HTERT RPE-1 (cell line): ENCODE measurements around the gene TSFM.

Experiments used
- in situ Hi-C: fragments of 300-500 bp; cut with MboI; formaldehyde crosslinking; loops from 4 replicates; pipeline ENCODE4 v1.14.3; 2020; ENCODE audit warnings: low sequenced_read_pairs

The TSFM gene

GRCh38 chr12:57777911-57778310, 4.7 kb upstream of the TSFM start:
- in situ Hi-C loops, result no loop called here

- in situ Hi-C loops, result no loop called here
Observed at GRCh38 chr12:57779736-57780135, 2.9 kb upstream of the TSFM start.

GRCh38 chr12:57780284-57780897, 2.2 kb upstream of the TSFM start:
- in situ Hi-C loops, result no loop called here

GRCh38 chr12:57781244-57781643, 1.3 kb upstream of the TSFM start:
- in situ Hi-C loops, result no loop called here

GRCh38 chr12:57781801-57782200, 786 bp upstream of the TSFM start:
- in situ Hi-C loops, result no loop called here

GRCh38 chr12:57782243-57782607, 362 bp upstream of the TSFM start:
- in situ Hi-C loops, result no loop called here

- in situ Hi-C loops, result no loop called here
Observed at GRCh38 chr12:57783466-57783801, 847 bp downstream of the TSFM start.

GRCh38 chr12:57783861-57784260, 1.3 kb downstream of the TSFM start:
- in situ Hi-C loops, result no loop called here

- in situ Hi-C loops, result no loop called here
Observed at GRCh38 chr12:57793920-57794319, 11.3 kb downstream of the TSFM start.

- in situ Hi-C loops, result no loop called here
Observed at GRCh38 chr12:57795354-57795753, 12.8 kb downstream of the TSFM start.

- in situ Hi-C loops, result no loop called here
Observed at GRCh38 chr12:57796996-57797395, 14.4 kb downstream of the TSFM start.

GRCh38 chr12:57797933-57798332, 15.3 kb downstream of the TSFM start:
- in situ Hi-C loops, result no loop called here

GRCh38 chr12:57800965-57801364, 18.4 kb downstream of the TSFM start:
- in situ Hi-C loops, result no loop called here

- in situ Hi-C loops, result no loop called here
Observed at GRCh38 chr12:57802607-57803006, 20.0 kb downstream of the TSFM start.

- in situ Hi-C loops, result no loop called here
Observed at GRCh38 chr12:57803319-57803893, 20.8 kb downstream of the TSFM start.

GRCh38 chr12:57806677-57807076, 24.1 kb downstream of the TSFM start:
- in situ Hi-C loops, result no loop called here

- in situ Hi-C loops, result no loop called here
Observed at GRCh38 chr12:57807285-57807684, 24.7 kb downstream of the TSFM start.

- in situ Hi-C loops, result no loop called here
Observed at GRCh38 chr12:57808351-57808750, 25.8 kb downstream of the TSFM start.

GRCh38 chr12:57809425-57809824, 26.8 kb downstream of the TSFM start:
- in situ Hi-C loops, result no loop called here

- in situ Hi-C loops, result no loop called here
Observed at GRCh38 chr12:57810450-57810849, 27.9 kb downstream of the TSFM start.

GRCh38 chr12:57811028-57811755, 28.6 kb downstream of the TSFM start:
- in situ Hi-C loops, result no loop called here

GRCh38 chr12:57813111-57813970, 30.8 kb downstream of the TSFM start:
- in situ Hi-C loops, result no loop called here
